ENCODE data around the gene SRSF12. TPM values are rescaled to one million over a fixed set of nuclear protein-coding genes. Genes with fewer than 3 reads are reported as not detected.
A peak's percentile ranks its signal among the peaks of the same experiment; 100 is the strongest.

SRSF12 gene
- total RNA-seq, 1 donor from 2014 or later = 0.53 TPM

DNA sequence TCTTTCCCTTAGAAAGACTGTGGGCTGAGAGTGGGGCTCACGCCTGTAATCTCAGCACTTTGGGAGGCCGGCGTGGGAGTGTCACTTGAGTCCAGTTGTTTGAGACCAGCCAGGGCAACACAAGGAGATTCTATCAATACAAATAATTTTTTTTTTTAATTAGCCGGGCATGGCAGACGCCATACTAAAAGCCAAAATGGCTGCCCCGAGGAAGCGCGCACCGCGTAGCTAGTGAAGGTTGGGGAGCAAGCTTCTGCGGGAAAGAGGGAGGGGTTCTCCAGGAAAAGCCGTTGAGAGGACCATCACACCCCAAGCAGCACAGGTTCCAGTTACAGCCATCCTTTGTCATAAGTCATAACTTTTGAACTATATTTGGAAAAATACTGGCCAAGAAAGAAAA lies 58.6 kb downstream of the SRSF12 start:
- Histone ChIP-seq H3K4me3 (no peak overlapping the region), H3K4me1 (no peaks in the 10 kb centered on the region), H3K36me3 (no peaks in the 10 kb centered on the region), H3K27ac (no peak overlapping the region), H3K9me3 (peaks cover 0 to 3% of the 10 kb centered on the region in 2 donors), H3K27me3 (no peaks in the 10 kb centered on the region)
- DNase-seq (ENCODE audit: low spot score in 2 of 2) = peak in 1 of 2 donors; percentile 41
- intact Hi-C loops (cut with DNase I) = no loop called here
- TF ChIP-seq, protein P1, sequence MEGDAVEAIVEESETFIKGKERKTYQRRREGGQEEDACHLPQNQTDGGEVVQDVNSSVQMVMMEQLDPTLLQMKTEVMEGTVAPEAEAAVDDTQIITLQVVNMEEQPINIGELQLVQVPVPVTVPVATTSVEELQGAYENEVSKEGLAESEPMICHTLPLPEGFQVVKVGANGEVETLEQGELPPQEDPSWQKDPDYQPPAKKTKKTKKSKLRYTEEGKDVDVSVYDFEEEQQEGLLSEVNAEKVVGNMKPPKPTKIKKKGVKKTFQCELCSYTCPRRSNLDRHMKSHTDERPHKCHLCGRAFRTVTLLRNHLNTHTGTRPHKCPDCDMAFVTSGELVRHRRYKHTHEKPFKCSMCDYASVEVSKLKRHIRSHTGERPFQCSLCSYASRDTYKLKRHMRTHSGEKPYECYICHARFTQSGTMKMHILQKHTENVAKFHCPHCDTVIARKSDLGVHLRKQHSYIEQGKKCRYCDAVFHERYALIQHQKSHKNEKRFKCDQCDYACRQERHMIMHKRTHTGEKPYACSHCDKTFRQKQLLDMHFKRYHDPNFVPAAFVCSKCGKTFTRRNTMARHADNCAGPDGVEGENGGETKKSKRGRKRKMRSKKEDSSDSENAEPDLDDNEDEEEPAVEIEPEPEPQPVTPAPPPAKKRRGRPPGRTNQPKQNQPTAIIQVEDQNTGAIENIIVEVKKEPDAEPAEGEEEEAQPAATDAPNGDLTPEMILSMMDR (IDR thresholded peaks at IDR 0.05) = no peak

DNA sequence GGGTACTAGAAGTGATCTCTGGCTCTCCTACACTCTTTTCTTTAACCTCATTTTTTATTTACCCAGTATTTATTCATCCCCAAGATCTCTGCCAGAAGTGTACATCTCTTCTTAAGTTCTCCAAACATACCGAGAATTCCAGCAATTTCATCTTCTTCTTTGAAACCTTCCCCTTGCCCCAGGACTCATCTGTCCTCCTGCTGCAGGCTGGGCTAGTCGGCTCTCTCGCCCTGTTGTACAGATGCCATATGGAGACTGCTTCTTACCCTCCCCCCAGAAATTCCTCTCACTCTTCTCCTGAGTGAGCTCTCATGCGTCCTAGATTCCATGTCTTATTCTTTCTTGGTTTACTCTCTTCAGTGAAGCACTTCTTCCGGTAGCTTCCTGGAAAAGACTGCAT lies 59.2 kb downstream of the SRSF12 start:
- TF ChIP-seq, protein P1 (IDR thresholded peaks at IDR 0.05) = no peak
- no peaks in the 10 kb centered on the region for H3K27me3 ChIP-seq
- H3K27ac ChIP-seq = no peak overlapping the region
- no peak overlapping the region for H3K4me3 ChIP-seq
- peaks cover 0 to 3% of the 10 kb centered on the region in 2 donors for H3K9me3 ChIP-seq
- intact Hi-C loops (cut with DNase I) = no loop called here
- no peaks in the 10 kb centered on the region for H3K4me1 ChIP-seq
- DNase-seq (ENCODE audit: low spot score in 2 of 2) = peak in 1 of 2 donors; percentile 1
- no peaks in the 10 kb centered on the region for H3K36me3 ChIP-seq

DNA sequence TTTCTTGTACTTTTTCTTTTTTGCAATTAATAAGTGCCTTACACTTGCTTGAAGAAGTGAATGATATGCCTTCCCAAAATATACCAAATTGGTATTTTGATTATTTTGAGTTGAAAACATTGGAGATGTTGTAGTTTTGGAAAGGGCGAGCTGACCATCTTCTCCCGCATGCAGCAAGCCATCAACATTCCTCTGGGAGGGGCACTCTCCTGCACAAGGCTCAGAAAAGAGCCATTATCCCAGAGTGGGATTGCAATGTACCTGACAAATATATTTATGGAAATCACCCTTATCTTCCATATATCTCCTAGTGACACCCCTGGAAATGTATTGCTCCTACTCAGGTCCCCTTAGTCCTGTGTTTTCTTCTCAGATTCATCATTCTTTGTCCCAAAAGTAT lies 60.1 kb downstream of the SRSF12 start:
- no peak for DNase-seq (ENCODE audit: low spot score in 2 of 2)
- Histone ChIP-seq H3K9me3 (peaks cover 0 to 3% of the 10 kb centered on the region in 2 donors), H3K4me1 (no peaks in the 10 kb centered on the region), H3K4me3 (no peak overlapping the region), H3K27me3 (no peaks in the 10 kb centered on the region), H3K27ac (no peak overlapping the region), H3K36me3 (no peaks in the 10 kb centered on the region)
- TF ChIP-seq, protein P1 (IDR thresholded peaks at IDR 0.05) = no peak
- intact Hi-C loops (cut with DNase I) = no loop called here

DNA sequence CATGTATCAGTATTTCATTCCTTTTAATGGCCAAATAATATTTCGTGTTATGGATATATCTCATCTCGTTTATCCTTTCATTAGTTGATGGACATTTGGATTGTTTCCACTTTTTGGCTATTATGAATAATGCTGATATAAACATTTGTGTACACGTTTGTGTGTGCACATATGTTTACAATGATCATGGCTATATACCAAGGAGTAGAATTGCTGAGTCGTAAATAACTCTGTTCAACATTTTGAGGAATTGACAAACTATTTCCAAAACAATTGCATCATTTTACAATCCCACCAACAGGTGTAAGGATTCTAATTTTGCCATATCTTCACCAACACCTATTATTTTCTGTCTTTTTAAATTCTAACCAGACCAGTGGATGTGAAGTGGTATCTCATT lies 63.7 kb downstream of the SRSF12 start:
- Histone ChIP-seq H3K36me3 (no peaks in the 10 kb centered on the region), H3K27me3 (no peaks in the 10 kb centered on the region), H3K4me3 (no peak overlapping the region), H3K27ac (no peak overlapping the region), H3K4me1 (no peaks in the 10 kb centered on the region), H3K9me3 (peaks cover 0 to 3% of the 10 kb centered on the region in 2 donors)
- intact Hi-C loops (cut with DNase I) = no loop called here
- DNase-seq (ENCODE audit: low spot score in 2 of 2) = no peak
- TF ChIP-seq, protein P1 (IDR thresholded peaks at IDR 0.05) = no peak

DNA sequence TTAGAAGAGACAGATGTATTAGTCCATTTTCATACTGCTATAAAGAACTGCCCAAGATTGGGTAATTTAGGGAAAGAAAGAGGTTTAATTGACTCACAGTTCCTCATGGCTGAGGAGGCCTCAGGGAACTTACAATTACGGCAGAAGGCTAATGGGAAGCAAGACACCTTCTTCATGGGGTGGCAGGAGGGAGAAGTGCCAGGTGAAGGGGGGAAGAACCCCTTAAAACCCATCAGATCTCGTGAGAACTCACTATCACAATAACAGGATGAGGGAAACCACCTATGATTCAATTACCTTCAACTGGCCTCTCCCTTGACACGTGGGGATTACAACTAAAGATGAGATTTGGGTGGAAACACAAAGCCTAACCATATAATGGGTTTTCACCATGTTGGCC lies 66.2 kb downstream of the SRSF12 start:
- Histone ChIP-seq H3K4me3 (no peak overlapping the region), H3K36me3 (no peaks in the 10 kb centered on the region), H3K27me3 (no peaks in the 10 kb centered on the region), H3K9me3 (peaks cover 0 to 3% of the 10 kb centered on the region in 2 donors), H3K27ac (no peak overlapping the region), H3K4me1 (no peaks in the 10 kb centered on the region)
- no peak for DNase-seq (ENCODE audit: low spot score in 2 of 2)
- TF ChIP-seq, protein P1 (IDR thresholded peaks at IDR 0.05) = no peak
- intact Hi-C loops (cut with DNase I) = no loop called here

DNA sequence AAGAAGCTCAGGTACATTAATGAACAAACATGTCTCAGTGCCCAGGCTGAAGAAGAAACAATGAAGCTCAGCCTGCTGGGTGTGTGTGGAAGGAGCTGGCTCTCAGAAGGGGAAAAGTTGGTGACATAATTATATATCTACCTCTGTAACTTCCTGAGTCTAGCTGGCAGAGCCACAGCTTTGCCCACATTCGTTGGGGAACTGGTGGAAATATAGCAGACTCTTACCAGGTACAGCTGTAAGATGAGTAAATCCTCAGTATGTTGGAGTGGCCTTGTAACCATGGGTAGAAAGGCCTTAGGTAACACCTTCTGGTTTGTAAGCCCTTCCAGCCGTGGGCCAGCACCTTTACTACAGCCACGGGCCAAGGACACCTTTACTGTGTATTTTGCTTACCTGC lies 67.2 kb downstream of the SRSF12 start:
- TF ChIP-seq, protein P1 (IDR thresholded peaks at IDR 0.05) = no peak
- no peak for DNase-seq (ENCODE audit: low spot score in 2 of 2)
- Histone ChIP-seq H3K27me3 (no peaks in the 10 kb centered on the region), H3K36me3 (no peaks in the 10 kb centered on the region), H3K4me1 (no peaks in the 10 kb centered on the region), H3K27ac (no peak overlapping the region), H3K9me3 (no peaks in the 10 kb centered on the region), H3K4me3 (no peak overlapping the region)
- intact Hi-C loops (cut with DNase I) = no loop called here

Measured in ascending aorta (tissue), 2 donors.